GM12878 (cell line): ENCODE data around the gene MBD2. TPM values are rescaled to one million over a fixed set of nuclear protein-coding genes. Genes with fewer than 3 reads are reported as not detected.

Source experiments
- CHD1 ChIP-seq: IDR thresholded peaks from 2 replicates; pipeline ENCODE4 v1.6.1; 2012; ENCODE audit warnings: low read depth, low read length, improper control_type of control experiment
- CREM ChIP-seq: IDR thresholded peaks from 2 replicates; pipeline ENCODE4 v1.6.1; 2014; ENCODE audit warnings: antibody characterized with exemption, low read depth
- EP300 ChIP-seq, 2 experiments: fragments of 150-350 bp in 1 of 2; IDR thresholded peaks; 2 replicates each; pipeline ENCODE4 v1.6.1; 2011 to 2012; ENCODE audit warnings: low read depth in 2 of 2, low read length in 2 of 2, borderline replicate concordance in 1 of 2, improper control_type of control experiment in 1 of 2, inconsistent platforms in 1 of 2; ENCODE audit not compliant: control insufficient read depth in 1 of 2
- ETV6 ChIP-seq, 2 experiments: fragments of 450-650 bp in 1 of 2; IDR thresholded peaks in 1 of 2; conservative IDR thresholded peaks in 1 of 2; 2 replicates each; pipeline ENCODE4 v1.6.1; 2014; ENCODE audit warnings: antibody characterized with exemption in 1 of 2, borderline replicate concordance in 1 of 2, low read depth in 1 of 2, mild to moderate bottlenecking in 1 of 2, moderate library complexity in 1 of 2
- GABPA ChIP-seq: IDR thresholded peaks from 2 replicates; pipeline ENCODE4 v1.6.1; 2014; ENCODE audit warnings: antibody characterized with exemption, low read depth, mild to moderate bottlenecking, inconsistent platforms
- MEF2A ChIP-seq: IDR thresholded peaks from 2 replicates; pipeline ENCODE4 v1.6.1; 2011; ENCODE audit warnings: low read depth, mild to moderate bottlenecking, low read length, moderate library complexity; ENCODE audit not compliant: insufficient read depth
- MLLT1 ChIP-seq: fragments of 450-650 bp; IDR thresholded peaks from 2 replicates; pipeline ENCODE4 v1.6.1; 2016; ENCODE audit warnings: mild to moderate bottlenecking
- NFYB ChIP-seq: IDR thresholded peaks from 2 replicates; pipeline ENCODE4 v1.6.1; 2011; ENCODE audit warnings: low read depth, mild to moderate bottlenecking, low read length, improper control_type of control experiment, moderate library complexity; ENCODE audit not compliant: insufficient read depth
- NR2C2 ChIP-seq: IDR thresholded peaks from 2 replicates; pipeline ENCODE4 v1.6.1; 2011; ENCODE audit warnings: borderline replicate concordance, low read depth; ENCODE audit not compliant: control insufficient read depth, insufficient read length
- RAD21 ChIP-seq: IDR thresholded peaks from 2 replicates; pipeline ENCODE4 v1.6.1; 2011; ENCODE audit warnings: mild to moderate bottlenecking, low read depth, low read length, moderate library complexity; ENCODE audit not compliant: insufficient read depth
- RUNX3 ChIP-seq: IDR thresholded peaks from 2 replicates; pipeline ENCODE4 v1.6.1; 2012; ENCODE audit warnings: low read length, inconsistent platforms
- SIX5 ChIP-seq: IDR thresholded peaks from 2 replicates; pipeline ENCODE4 v1.6.1; 2011; ENCODE audit warnings: mild to moderate bottlenecking, low read depth, low read length, moderate library complexity; ENCODE audit not compliant: severe bottlenecking
- TCF7 ChIP-seq: IDR thresholded peaks from 2 replicates; pipeline ENCODE4 v1.6.1; 2014; ENCODE audit warnings: antibody characterized with exemption, borderline replicate concordance
- ZNF687 ChIP-seq: fragments of 450-650 bp; IDR thresholded peaks from 2 replicates; pipeline ENCODE4 v1.6.1; 2017; ENCODE audit warnings: mild to moderate bottlenecking, moderate library complexity
- polyA plus RNA-seq, 11 experiments: library from polyadenylated mRNA; depleted of rRNA in 4 of 11; unstranded in 6 of 11; stranded (reverse) in 5 of 11; fragments of >200 nt; fragmentation: Nextera tagmentation in 4 of 11; fragmentation: Illumina TruSeq in 1 of 11; extraction: Ambion mirVana in 4 of 11; extraction: Trizol in 1 of 11; gene quantifications; 1 replicate in 1 of 11; 2 replicates in 10 of 11; pipeline versions ENCODE4 v1.2.1 to v1.2.3, GENCODE V29; 2011 to 2016; ENCODE audit warnings: inconsistent platforms in 2 of 11, missing spikeins in 2 of 11, low read depth in 1 of 11
- total RNA-seq, 4 experiments: library from RNA; depleted of rRNA in 3 of 4; stranded (reverse); fragments of >200 nt in 3 of 4; fragmentation: Illumina TruSeq in 1 of 4; extraction: Trizol in 1 of 4; gene quantifications; 2 replicates each; pipeline versions ENCODE4 v1.2.1 to v1.2.3, GENCODE V29; 2013 to 2021

Gene MBD2
- total and polyA plus RNA-seq, 10 of the 15 experiments (the other 5 are each of a cell fraction or from before 2014, with no cell fraction given) = 24.1 to 276 (median 57.9) TPM

- TF ChIP-seq SIX5 (no peak), MLLT1 (no peak), CREM (0 out of 2 replicates have a peak, but pooled peaks have one; percentile 44), MEF2A (peak; percentile 81), RUNX3 (peak; percentile 69), ETV6 (conservative IDR thresholded peaks at IDR 0.05 in 1 of 2, IDR thresholded peaks at IDR 0.05 in 1 of 2; ENCODE audit: borderline replicate concordance in 1 of 2, low read depth in 1 of 2) (0 out of 4 replicates have a peak, but pooled peaks of 1 of the 2 experiments have one; percentile 14), RAD21 (0 out of 2 replicates have a peak, but pooled peaks have one; percentile 1), CHD1 (no peak), ZNF687 (0 out of 2 replicates have a peak, but pooled peaks have one; percentile 48), NR2C2 (no peak), TCF7 (peak; percentile 75), GABPA (peak; percentile 63), EP300 (IDR thresholded peaks at IDR 0.05; ENCODE audit: borderline replicate concordance in 1 of 2, control insufficient read depth in 1 of 2, low read depth in 2 of 2, low read length in 2 of 2) (no peak), NFYB (peak; percentile 58; the same call in 1 of the 2 replicates)
Observed at GRCh38 chr18:54129448-54130067, 94.9 kb downstream of the MBD2 start (continued).
